ENCODE measurements around the gene PLCD1. TPM values are rescaled to one million over a fixed set of nuclear protein-coding genes. Genes with fewer than 3 reads are reported as not detected.

The PLCD1 gene
- total RNA-seq, 1 experiment from 2014 or later, result 27.1 TPM

GRCh38 chr3:38003817-38004414 lies 25.5 kb downstream of the PLCD1 start:
- H3K9ac ChIP-seq (ENCODE audit: extremely low read depth, insufficient read length, low read length), result no peak overlapping the region
- no peak overlapping the region for H2BK120ac ChIP-seq (ENCODE audit: low read depth, low read length, poor library complexity, severe bottlenecking)
- H3K27me3 Mint-ChIP-seq (ENCODE audit: low read depth), result no peaks in the 10 kb centered on the region; the same call in 1 of the 2 replicates
- no peak overlapping the region for H4K91ac ChIP-seq (ENCODE audit: insufficient read length, low read depth, low read length)
- H3T11ph ChIP-seq (ENCODE audit: low read length), result no peak overlapping the region
- no peak overlapping the region for H3K4me2 ChIP-seq (ENCODE audit: insufficient read depth, insufficient read length, low read length)
- no peaks in the 10 kb centered on the region for H3K27me3 ChIP-seq (ENCODE audit: insufficient read depth, low read length)
- H3K79me2 ChIP-seq (ENCODE audit: insufficient read depth, low read length), result no peaks in the 10 kb centered on the region
- no peak overlapping the region for H4K5ac ChIP-seq (ENCODE audit: insufficient read length, low read depth, low read length)
- H3K4me1 Mint-ChIP-seq, result peaks cover 7 to 14% of the 10 kb centered on the region in 2 experiments
- H3K9me3 ChIP-seq (ENCODE audit: control insufficient read depth, low read depth, low read length), result no peaks in the 10 kb centered on the region
- H3K4ac ChIP-seq (ENCODE audit: low read depth, low read length), result no peak overlapping the region
- no peak overlapping the region for H3K14ac ChIP-seq (ENCODE audit: insufficient read depth, low read length)
- H3K27ac Mint-ChIP-seq, result peak overlapping the region in 1 of 3 experiments; percentile 83; a peak in 1 of 7 replicates
- no peak overlapping the region for H2BK15ac ChIP-seq (ENCODE audit: low read depth, low read length)
- H2BK5ac ChIP-seq (ENCODE audit: insufficient read length, low read length), result no peak overlapping the region
- H4K20me1 ChIP-seq (ENCODE audit: control insufficient read depth, insufficient read depth, insufficient read length), result no peaks in the 10 kb centered on the region
- no peaks in the 10 kb centered on the region for H3K23me2 ChIP-seq (ENCODE audit: insufficient read length, low read depth, low read length, poor library complexity, severe bottlenecking)
- H2AK5ac ChIP-seq (ENCODE audit: insufficient read length, low read length), result no peak overlapping the region
- H4K8ac ChIP-seq (replicated peaks; ENCODE audit: insufficient read length, low read depth, low read length), result no peak overlapping the region
- H3K9me3 Mint-ChIP-seq, result no peaks in the 10 kb centered on the region; a peak in 1 of 5 replicates
- H3K56ac ChIP-seq (ENCODE audit: insufficient read length, low read depth, low read length), result no peak overlapping the region
- H3K18ac ChIP-seq (ENCODE audit: insufficient read length, low read depth, low read length), result no peak overlapping the region
- peaks cover 2% of the 10 kb centered on the region; the same call in 1 of the 2 replicates for H3K4me1 ChIP-seq (ENCODE audit: insufficient read depth, low read length)
- H3K27ac ChIP-seq (ENCODE audit: insufficient read length, low read depth, low read length), result no peak overlapping the region
- H3K23ac ChIP-seq (ENCODE audit: insufficient read length, low read depth, low read length), result no peak overlapping the region
- peaks cover 0 to 20% (median 10%) of the 10 kb centered on the region in 3 experiments; a peak in 6 of 7 replicates for H3K36me3 Mint-ChIP-seq (ENCODE audit: insufficient read depth in 1 of 3, low read depth in 3 of 3)
- H2BK20ac ChIP-seq (ENCODE audit: low read depth, low read length, poor library complexity, severe bottlenecking), result no peak overlapping the region
- no peak for DNase-seq
- WGBS (ENCODE audit: extremely low coverage, insufficient read length, low lambda C conversion rate), result no CpG with 5 or more reads among the region's 11 CpGs
- no peak for TF ChIP-seq CTCF (conservative IDR thresholded peaks at IDR 0.05)
- H2BK12ac ChIP-seq (ENCODE audit: insufficient read length, low read depth, low read length), result no peak overlapping the region
- H3K79me1 ChIP-seq (ENCODE audit: insufficient read depth, low read depth, low read length, poor library complexity, severe bottlenecking), result no peaks in the 10 kb centered on the region
- H2AFZ ChIP-seq (ENCODE audit: low read length), result no peak overlapping the region
- H3K4me3 Mint-ChIP-seq, result no peak overlapping the region

All from H9 (cell line).